ENCODE results near the gene HENMT1. TPM values are rescaled to one million over a fixed set of nuclear protein-coding genes. Genes with fewer than 3 reads are reported as not detected.
"Not testable (repeated sequence)": the region's sequence is repeated elsewhere in the genome, so short reads cannot be mapped to it uniquely, and the experiment has no call there.

HENMT1 gene
- total RNA-seq, 1 donor from 2014 or later = 5.9 TPM

DNA sequence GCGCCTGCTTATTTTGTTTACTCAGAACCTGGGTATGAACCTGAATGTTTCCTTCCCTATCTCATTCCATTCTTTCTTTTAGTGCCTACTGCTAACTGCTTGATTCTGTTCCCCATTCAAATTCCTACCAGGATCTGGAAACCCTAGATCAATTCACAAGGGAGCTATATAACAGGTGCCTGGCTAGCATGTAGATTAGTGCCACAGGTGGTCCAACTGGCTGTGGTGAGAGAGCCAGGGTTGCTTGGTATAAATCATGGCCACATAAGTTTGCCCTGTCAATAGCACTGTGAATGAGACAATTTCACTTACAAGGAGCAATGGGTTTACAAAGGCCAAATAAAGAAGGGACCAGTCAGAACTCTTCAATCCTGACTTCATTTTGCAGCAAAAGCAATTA is 24.6 kb upstream of the HENMT1 start:
- H3K4me3 Mint-ChIP-seq (ENCODE audit: low read depth) = no peak overlapping the region
- DNase-seq (ENCODE audit: low spot score, unreplicated experiment) = no peak
- no peaks in the 10 kb centered on the region for H3K36me3 Mint-ChIP-seq (ENCODE audit: insufficient read depth)
- H3K27me3 Mint-ChIP-seq = peaks cover 6% of the 10 kb centered on the region
- peaks cover 8% of the 10 kb centered on the region for H3K9me3 Mint-ChIP-seq (ENCODE audit: low read depth)
- peaks cover 7% of the 10 kb centered on the region for H3K4me1 Mint-ChIP-seq (ENCODE audit: low read depth)
- TF ChIP-seq, protein P1, sequence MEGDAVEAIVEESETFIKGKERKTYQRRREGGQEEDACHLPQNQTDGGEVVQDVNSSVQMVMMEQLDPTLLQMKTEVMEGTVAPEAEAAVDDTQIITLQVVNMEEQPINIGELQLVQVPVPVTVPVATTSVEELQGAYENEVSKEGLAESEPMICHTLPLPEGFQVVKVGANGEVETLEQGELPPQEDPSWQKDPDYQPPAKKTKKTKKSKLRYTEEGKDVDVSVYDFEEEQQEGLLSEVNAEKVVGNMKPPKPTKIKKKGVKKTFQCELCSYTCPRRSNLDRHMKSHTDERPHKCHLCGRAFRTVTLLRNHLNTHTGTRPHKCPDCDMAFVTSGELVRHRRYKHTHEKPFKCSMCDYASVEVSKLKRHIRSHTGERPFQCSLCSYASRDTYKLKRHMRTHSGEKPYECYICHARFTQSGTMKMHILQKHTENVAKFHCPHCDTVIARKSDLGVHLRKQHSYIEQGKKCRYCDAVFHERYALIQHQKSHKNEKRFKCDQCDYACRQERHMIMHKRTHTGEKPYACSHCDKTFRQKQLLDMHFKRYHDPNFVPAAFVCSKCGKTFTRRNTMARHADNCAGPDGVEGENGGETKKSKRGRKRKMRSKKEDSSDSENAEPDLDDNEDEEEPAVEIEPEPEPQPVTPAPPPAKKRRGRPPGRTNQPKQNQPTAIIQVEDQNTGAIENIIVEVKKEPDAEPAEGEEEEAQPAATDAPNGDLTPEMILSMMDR (IDR thresholded peaks at IDR 0.05; ENCODE audit: unreplicated experiment) = no peak
- no peak overlapping the region for H3K27ac Mint-ChIP-seq

GRCh38 chr1:108681701-108682100 is 20.8 kb upstream of the HENMT1 start:
- not testable (repeated sequence) for H3K27me3 Mint-ChIP-seq; H3K4me1 Mint-ChIP-seq (ENCODE audit: low read depth); H3K4me3 Mint-ChIP-seq (ENCODE audit: low read depth); H3K9me3 Mint-ChIP-seq (ENCODE audit: low read depth); DNase-seq (ENCODE audit: low spot score, unreplicated experiment); H3K36me3 Mint-ChIP-seq (ENCODE audit: insufficient read depth)
- H3K27ac Mint-ChIP-seq = peak overlapping the region; percentile 87

DNA sequence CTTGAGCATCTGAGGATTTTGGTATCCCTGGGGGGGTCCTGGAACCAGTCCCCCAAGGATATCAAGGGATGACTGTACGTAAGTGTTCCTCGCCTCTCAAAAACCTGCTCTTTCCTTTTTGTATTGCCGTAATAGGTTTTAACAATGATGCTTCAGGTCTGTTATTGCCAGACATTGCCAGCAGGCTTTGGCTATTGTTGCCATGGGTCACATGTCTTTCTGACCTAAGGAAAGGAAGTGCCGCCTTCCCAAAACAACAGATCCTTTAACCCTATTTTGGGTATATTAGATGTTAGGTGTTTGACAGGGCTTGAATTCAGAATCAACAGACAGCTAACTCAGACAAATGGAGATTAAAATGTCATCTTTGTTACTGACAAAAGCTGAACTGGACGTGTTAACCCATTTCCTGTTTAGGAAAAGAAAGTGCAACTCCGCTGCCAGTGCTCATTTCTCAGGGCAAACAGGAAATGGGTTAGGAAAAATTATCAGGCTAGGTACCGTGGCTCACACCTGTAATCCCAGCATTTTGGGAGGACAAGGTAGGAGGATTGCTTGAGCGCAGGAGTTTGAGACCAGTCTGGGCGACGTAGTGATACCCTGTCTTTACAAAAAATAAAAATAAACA is 18.8 kb upstream of the HENMT1 start:
- DNase-seq (ENCODE audit: low spot score, unreplicated experiment) = no peak
- Mint-ChIP-seq H3K4me1 (ENCODE audit: low read depth) (peaks cover 1% of the 10 kb centered on the region), H3K36me3 (ENCODE audit: insufficient read depth) (peaks cover 2% of the 10 kb centered on the region), H3K4me3 (ENCODE audit: low read depth) (no peak overlapping the region), H3K27ac (no peak overlapping the region), H3K27me3 (no peaks in the 10 kb centered on the region), H3K9me3 (ENCODE audit: low read depth) (peaks cover 10% of the 10 kb centered on the region)
- TF ChIP-seq, protein P1 (IDR thresholded peaks at IDR 0.05; ENCODE audit: unreplicated experiment) = no peak

- Mint-ChIP-seq H3K9me3 (ENCODE audit: low read depth) (peaks cover 15% of the 10 kb centered on the region), H3K27ac (no peak overlapping the region), H3K36me3 (ENCODE audit: insufficient read depth) (peaks cover 4% of the 10 kb centered on the region), H3K4me3 (ENCODE audit: low read depth) (no peak overlapping the region), H3K4me1 (ENCODE audit: low read depth) (peaks cover 1% of the 10 kb centered on the region), H3K27me3 (no peaks in the 10 kb centered on the region)
- TF ChIP-seq, protein P1 (IDR thresholded peaks at IDR 0.05; ENCODE audit: unreplicated experiment) = no peak
- no peak for DNase-seq (ENCODE audit: low spot score, unreplicated experiment)
Observed at GRCh38 chr1:108678706-108679105, 17.8 kb upstream of the HENMT1 start.

DNA sequence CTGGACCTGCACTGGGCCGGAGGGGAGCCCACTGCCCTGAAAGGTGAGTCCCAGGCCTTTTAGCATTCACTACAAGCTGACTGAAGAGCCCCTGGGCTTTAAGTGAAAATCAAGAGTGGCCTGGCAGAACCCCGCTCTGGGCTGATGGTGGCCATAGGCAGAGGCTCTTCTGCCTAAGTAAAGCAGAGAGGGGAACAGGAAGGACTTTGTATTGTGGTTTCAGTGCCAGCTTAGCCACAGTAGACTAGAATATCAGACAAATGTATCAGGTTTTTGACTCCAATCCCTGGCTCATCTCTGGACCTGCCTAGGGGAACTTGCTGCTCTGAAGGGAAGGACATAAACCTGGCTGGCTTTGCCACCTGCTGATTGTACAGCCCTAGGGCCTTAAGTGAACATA is 10.2 kb upstream of the HENMT1 start:
- H3K27me3 Mint-ChIP-seq = no peaks in the 10 kb centered on the region
- no peak for DNase-seq (ENCODE audit: low spot score, unreplicated experiment)
- TF ChIP-seq, protein P1 (IDR thresholded peaks at IDR 0.05; ENCODE audit: unreplicated experiment) = no peak
- H3K9me3 Mint-ChIP-seq (ENCODE audit: low read depth) = peaks cover 17% of the 10 kb centered on the region
- no peak overlapping the region for H3K27ac Mint-ChIP-seq
- H3K4me1 Mint-ChIP-seq (ENCODE audit: low read depth) = no peaks in the 10 kb centered on the region
- no peak overlapping the region for H3K4me3 Mint-ChIP-seq (ENCODE audit: low read depth)
- H3K36me3 Mint-ChIP-seq (ENCODE audit: insufficient read depth) = peaks cover 4% of the 10 kb centered on the region

- H3K4me3 Mint-ChIP-seq (ENCODE audit: low read depth) = no peak overlapping the region
- TF ChIP-seq, protein P1 (IDR thresholded peaks at IDR 0.05; ENCODE audit: unreplicated experiment) = no peak
- H3K36me3 Mint-ChIP-seq (ENCODE audit: insufficient read depth) = peaks cover 4% of the 10 kb centered on the region
- no peak for DNase-seq (ENCODE audit: low spot score, unreplicated experiment)
- no peaks in the 10 kb centered on the region for H3K4me1 Mint-ChIP-seq (ENCODE audit: low read depth)
- H3K27ac Mint-ChIP-seq = no peak overlapping the region
- no peaks in the 10 kb centered on the region for H3K27me3 Mint-ChIP-seq
- H3K9me3 Mint-ChIP-seq (ENCODE audit: low read depth) = peaks cover 17% of the 10 kb centered on the region
Observed at GRCh38 chr1:108670131-108670773, 9.4 kb upstream of the HENMT1 start.
